ENCODE results near the gene CRY2.
"Not testable (repeated sequence)": the region's sequence is repeated elsewhere in the genome, so short reads cannot be mapped to it uniquely, and the experiment has no call there.

The CRY2 gene

DNA sequence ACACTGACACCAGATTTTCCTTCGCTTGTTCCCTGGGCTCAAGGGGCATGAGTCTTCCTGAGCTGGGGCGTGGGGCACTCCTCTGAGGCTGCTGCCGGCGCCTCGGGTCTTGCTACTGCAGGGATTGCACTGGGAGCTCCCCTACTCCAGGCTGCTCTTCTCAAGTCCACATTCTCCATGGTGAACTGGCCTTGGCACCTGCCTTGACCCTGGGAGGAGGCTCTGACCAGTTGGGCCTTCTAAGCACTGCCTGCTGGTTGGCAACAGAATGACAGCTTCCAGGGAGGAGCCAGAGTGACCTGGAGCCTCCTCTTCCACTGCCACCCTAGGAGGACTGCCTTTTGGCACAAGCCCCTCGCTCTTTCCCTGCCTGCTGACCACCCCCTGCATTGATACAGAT is 50.3 kb downstream of the CRY2 start:
- in situ Hi-C loops (cut with HindIII; ENCODE audit: low sequenced_read_pairs) = no loop called here

DNA sequence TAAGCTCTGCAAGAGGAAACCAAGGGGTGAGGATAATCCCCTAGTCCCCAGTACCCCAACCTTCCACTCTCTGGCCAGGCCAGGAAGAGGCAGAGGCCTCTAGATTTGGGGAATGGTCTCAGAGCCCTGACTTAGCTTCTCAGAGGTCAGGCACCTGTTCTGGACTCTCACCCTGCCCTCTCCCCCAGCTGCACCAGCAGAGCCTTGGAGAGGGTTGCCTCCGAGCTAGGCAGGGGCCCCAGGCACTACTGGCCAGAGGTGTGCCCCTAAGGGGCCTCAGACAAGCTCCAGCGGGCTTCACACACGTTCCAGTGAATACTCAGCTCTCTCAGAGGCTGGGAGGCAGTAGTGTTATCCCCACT is 51.8 kb downstream of the CRY2 start:
- in situ Hi-C loops (cut with HindIII; ENCODE audit: low sequenced_read_pairs) = no loop called here

DNA sequence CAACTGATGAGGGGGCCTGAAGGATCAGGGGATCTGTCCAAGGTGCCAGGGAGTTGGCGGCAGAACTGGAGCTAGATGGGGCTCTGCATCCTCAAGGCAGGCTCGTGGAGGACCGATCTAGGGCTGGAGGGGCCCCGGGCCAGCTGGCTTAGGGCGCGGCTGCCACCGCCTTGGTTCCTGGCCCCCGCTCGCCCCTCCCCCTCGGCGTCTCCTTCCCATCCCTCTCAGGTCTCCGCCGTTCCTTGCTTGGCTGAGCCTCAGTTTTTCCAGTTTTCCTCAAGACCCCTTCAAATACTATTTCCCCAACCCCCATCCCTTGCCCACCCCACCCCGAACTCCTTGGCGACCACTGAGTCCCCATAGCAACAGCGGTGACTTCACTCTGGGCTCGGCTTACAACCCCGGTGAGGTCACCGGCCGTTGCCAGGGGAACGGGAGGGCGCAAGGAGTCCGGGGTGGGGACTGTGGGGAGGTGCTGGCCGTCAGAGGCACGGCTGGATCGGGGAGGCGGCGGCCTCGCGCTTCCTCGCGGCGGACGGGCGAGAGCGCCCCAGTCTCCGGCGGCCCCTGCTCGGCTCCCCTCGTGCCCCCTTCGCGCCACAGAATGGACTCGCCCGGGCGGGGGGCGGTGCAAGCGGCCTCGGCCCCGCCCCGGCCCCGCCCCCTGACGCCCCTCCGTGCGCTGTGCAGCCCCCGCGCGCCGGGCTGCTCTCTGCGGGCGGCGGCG is 52.3 kb downstream of the CRY2 start:
- in situ Hi-C loops (cut with HindIII; ENCODE audit: low sequenced_read_pairs) = no loop called here

DNA sequence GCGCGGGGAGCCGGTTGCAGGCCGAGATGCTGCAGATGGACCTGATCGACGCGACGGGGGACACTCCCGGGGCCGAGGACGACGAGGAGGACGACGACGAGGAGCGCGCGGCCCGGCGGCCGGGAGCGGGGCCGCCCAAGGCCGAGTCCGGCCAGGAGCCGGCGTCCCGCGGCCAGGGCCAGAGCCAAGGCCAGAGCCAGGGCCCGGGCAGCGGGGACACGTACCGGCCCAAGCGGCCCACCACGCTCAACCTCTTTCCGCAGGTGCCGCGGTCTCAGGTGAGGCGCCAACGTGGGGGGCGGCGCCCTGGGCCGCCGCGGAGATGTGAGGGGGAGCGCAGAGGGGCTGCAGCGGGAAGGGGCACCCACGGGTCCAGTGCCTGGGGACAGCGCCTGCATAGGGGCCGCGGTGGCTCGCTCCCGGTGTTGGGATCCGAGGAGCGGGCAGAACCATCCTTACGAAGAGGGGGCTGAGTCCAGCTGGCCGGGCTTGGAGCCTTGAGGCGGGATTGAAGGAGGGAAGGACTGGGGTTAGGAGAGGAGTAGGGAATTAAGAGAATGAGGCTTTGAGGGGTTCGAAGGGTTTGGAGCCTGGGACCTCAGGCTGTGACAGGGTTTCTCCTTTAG is 53.0 kb downstream of the CRY2 start:
- in situ Hi-C loops (cut with HindIII; ENCODE audit: low sequenced_read_pairs) = not testable (repeated sequence)

DNA sequence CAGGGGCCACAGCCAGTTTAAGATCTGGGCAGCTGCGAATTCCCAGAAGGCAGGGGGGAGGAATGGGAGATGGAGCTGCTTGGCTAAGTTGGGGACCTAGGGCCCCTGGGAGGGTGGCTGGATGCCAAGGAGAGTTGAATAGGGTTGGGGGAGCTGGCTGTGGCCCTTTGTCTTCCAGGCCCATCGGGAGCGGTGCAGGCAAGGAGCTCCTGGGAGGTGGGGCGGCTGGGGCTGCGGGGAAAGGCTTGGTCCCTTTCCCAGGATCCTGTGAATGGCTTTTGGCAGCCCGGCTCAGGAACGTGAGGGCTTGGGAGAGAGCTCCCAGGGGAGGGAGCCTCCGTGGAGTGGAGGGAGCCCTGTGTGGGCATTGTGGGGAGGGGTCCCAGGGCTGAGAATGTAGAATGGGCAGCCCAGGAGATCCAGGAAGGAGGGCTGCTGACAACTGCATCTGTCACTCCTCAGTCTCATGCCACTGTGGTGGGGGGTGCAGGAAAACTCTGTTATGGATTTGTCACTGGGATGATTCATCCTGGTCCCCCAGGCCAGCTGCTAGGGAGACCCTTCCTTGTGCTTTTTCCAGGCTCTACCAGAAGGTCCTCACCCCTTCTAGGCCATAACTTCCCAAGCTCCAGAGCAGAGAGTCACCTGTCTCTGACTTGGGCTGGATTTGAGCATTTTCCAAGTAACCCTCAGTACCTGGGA is 53.8 kb downstream of the CRY2 start:
- in situ Hi-C loops (cut with HindIII; ENCODE audit: low sequenced_read_pairs) = no loop called here

DNA sequence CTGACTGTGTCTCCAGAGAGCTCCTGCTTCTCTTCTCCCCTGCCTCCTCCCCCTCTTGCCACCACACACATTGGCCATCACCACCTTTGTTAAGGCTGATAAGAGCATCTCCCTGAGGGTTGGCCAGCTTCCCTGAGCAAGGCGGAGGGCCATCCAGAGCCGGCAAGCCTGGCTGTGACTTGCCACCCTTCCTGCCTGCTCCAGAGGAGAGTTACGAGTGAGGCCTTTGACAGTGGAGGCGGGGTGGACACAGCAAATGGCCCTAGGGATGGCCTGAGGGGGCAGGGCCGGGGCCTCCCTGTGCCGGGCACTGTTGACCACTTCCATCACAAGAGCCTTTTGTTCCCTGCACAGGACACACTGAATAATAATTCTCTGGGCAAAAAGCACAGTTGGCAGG is 54.4 kb downstream of the CRY2 start:
- in situ Hi-C loops (cut with HindIII; ENCODE audit: low sequenced_read_pairs) = no loop called here

DNA sequence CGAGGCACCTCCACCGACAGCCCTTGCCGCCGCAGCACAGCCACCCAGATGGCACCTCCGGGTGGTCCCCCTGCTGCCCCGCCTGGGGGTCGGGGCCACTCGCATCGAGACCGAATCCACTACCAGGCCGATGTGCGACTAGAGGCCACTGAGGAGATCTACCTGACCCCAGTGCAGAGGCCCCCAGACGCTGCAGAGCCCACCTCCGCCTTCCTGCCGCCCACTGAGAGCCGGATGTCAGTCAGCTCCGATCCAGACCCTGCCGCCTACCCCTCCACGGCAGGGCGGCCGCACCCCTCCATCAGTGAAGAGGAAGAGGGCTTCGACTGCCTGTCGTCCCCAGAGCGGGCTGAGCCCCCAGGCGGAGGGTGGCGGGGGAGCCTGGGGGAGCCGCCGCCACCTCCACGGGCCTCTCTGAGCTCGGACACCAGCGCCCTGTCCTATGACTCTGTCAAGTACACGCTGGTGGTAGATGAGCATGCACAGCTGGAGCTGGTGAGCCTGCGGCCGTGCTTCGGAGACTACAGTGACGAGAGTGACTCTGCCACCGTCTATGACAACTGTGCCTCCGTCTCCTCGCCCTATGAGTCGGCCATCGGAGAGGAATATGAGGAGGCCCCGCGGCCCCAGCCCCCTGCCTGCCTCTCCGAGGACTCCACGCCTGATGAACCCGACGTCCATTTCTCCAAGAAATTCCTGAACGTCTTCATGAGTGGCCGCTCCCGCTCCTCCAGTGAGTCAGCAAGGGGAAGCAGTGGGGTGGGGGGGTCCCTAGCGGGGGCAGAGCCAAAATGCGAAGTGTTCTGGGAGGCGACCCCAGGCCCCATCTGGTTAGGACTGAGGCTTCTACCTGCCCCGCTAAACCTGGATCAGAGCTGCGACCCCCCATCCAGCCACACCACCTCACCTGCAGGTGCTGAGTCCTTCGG is 55.4 kb downstream of the CRY2 start:
- in situ Hi-C loops (cut with HindIII; ENCODE audit: low sequenced_read_pairs) = no loop called here

DNA sequence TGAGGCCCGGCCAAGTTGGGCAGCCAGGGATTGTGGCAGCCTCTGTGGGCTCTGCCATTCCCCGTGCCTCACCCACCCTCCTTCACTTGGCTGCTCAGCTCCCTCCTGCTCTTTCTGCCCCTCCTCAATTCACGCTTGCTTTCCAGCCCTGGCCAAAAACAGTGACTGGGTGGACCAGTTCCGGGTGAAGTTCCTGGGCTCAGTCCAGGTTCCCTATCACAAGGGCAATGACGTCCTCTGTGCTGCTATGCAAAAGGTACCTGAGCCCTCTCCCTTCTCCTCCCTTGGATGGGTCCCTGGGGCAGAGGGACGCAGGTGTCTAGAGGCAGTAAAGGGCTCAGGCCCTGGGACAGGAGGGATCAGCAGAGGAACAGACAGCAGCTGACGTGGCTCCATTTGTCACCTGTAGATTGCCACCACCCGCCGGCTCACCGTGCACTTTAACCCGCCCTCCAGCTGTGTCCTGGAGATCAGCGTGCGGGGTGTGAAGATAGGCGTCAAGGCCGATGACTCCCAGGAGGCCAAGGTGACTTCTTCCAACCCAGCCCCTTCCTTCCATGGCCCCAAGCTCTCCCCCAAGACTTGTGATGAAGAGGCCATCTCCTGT is 57.1 kb downstream of the CRY2 start:
- in situ Hi-C loops (cut with HindIII; ENCODE audit: low sequenced_read_pairs) = no loop called here

DNA sequence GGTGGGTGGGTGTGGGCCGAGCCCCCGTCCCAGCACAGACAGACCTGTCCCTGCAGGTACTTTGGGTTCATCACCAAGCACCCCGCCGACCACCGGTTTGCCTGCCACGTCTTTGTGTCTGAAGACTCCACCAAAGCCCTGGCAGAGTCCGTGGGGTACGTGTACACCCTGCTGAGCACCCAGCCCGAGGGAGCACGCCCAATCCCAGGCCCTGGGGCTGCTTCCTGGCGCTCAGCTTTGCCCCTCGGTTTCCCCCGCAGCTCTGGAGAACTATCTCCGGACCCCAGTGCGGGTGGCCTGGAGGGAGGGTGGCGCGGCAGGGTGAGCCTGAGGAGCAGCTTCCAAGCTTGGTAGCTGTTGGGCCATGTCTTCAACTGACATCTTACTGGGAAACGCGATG is 57.8 kb downstream of the CRY2 start:
- in situ Hi-C loops (cut with HindIII; ENCODE audit: low sequenced_read_pairs) = no loop called here

DNA sequence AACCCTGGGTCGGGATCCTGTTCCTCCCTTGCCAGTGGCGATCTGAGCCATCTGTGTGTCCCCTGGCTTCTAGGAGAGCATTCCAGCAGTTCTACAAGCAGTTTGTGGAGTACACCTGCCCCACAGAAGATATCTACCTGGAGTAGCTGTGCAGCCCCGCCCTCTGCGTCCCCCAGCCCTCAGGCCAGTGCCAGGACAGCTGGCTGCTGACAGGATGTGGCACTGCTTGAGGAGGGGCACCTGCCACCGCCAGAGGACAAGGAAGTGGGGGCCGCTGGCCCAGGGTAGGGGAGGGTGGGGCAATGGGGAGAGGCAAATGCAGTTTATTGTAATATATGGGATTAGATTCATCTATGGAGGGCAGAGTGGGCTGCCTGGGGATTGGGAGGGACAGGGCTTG is 58.3 kb downstream of the CRY2 start:
- in situ Hi-C loops (cut with HindIII; ENCODE audit: low sequenced_read_pairs) = not testable (repeated sequence)

DNA sequence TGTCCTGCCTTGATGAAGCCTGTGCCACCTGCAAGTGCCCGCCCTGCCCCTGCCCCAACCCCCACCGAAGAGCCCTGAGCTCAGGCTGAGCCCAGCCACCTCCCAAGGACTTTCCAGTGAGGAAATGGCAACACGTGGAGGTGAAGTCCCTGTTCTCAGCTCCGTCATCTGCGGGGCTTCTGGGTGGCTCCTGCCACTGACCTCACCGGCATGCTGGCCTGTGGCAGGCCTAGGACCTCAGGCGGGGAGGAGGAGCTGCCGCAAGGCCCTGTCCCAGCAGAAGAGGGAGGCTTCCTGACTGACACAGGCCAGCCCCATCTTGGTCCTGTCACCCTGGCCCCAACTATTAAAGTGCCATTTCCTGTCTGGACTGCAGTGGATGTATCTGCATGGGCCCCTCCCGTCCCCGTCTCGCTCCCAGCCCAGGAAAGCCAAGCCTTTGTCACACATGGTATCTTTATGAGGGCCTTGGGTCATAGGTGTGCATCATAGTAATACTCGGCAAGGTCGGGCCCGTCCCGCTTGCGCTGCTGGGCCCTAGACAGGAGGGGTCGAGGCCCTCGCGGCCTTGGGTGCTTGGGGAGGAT is 58.9 kb downstream of the CRY2 start:
- in situ Hi-C loops (cut with HindIII; ENCODE audit: low sequenced_read_pairs) = no loop called here

DNA sequence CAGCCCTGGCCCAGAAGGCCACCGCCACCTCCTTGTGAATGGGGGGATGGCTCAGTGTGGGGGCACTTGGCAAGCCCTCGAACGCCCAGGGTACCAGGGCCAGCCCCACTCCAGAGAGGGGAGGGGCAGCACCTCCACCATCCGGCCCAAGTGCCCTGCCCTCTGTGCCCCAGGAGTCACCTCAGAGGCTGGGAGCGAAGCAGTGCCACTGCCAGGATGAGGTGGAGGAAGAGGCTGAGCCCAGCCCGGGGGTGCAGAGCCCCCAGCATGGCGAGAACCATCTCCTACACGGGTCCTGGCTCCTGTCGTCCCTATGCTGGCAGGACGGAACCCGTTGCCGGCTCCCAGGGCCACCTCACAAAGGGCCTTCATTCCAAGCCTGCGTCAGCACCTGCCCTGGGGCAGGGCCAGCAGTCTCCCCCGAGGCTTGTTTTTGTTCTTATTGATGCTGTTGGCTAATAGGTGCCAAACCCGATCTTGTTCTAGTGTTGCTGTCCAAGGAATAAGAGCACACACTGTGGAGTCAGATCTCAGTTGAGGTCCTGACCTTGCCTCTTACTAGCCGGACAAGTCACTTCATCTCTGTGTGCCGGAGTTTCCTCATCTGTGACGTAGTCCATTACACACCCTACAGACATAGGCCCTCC is 59.8 kb downstream of the CRY2 start, which contains the start of gene FREY1:
TSS of gene FREY1 (minus strand) at position 307 of the 647 bp plus-strand sequence. CDS start at position 281, 26 bp downstream.
- in situ Hi-C loops (cut with HindIII; ENCODE audit: low sequenced_read_pairs) = no loop called here

DNA sequence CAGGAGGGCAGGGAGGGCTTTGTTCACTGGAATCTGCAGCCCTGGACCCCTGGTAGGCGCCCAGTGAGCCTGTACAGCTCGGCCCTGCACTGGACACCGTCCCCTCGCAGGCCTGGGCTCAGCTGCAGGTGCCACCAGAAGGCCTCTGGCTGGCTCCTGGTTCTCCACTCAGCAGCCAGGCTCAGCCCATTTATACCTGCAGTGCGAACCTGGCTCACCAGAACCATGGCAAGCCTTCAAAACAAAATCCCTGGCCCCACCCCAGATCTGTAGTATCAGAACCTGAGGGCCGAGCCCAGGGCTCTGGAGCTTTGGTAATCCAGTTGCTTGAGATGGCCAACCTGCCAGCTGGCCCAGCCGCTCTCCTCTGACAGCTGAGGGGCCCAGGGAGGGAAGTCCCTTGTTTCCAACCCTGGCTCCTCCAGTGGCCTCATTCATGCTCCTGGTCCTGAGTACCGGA is 60.7 kb downstream of the CRY2 start:
- in situ Hi-C loops (cut with HindIII; ENCODE audit: low sequenced_read_pairs) = no loop called here

DNA sequence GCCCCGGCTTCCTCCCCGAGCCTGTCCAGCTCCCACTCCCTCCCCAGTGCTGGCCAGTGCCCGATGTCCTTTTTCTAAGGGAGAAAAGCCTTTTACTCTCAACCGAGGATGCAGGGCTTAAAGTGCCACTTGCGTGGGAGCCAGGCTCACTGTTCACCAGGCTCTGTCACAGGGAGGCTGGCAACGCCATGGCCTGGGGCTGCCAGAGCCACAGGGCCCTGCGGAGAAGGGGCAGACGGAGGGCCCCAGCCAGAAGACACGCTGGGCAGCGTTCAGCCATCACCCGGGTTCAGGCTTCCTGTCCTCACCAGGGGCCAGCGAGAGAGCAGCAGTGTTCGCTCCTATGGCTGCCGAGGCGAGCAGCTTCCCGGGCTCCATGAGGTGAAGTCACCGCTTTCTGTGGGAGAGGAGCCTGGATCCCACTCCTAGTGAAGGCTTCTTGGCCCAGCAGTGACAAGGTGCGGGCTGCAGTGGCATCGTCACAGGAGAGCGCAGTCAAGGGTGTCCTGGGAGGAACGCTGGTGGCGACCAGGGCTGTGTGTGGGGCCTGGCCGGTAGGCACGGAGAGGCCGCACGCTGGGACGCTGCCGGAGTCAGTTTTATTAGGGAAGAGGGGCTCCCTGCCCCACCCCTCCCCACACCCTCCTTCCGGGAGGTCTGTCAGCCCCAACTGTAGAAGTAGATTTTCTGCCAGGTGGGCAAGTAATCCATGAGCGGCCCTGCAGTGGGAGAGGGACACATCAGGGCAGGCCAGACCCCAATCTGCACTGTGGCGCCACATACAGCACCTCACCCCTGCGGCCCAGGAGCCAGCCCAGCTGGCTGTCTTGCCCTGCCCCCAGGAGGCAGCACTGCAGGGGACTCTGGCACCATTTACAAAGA is 62.6 kb downstream of the CRY2 start:
- in situ Hi-C loops (cut with HindIII; ENCODE audit: low sequenced_read_pairs) = no loop called here

DNA sequence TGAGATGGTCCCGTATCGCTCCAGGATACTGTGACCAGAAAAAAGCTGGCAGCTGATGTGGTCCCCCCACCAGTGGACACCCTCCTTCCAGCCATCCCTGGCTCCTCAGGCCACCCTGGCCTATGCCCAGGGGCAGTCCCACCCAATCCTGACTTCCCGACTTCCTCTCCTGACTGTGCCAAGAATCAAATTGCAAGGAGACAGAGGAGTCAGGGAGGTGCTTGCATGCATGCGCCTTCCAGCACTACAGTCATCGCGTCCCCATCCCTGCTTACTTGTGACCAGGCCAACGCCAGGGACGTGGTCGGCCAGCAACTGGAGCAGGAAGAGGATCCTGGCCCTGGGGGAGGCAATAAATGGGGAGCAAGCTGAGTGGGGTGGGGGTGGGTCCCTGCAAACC is 63.3 kb downstream of the CRY2 start:
- in situ Hi-C loops (cut with HindIII; ENCODE audit: low sequenced_read_pairs) = no loop called here

DNA sequence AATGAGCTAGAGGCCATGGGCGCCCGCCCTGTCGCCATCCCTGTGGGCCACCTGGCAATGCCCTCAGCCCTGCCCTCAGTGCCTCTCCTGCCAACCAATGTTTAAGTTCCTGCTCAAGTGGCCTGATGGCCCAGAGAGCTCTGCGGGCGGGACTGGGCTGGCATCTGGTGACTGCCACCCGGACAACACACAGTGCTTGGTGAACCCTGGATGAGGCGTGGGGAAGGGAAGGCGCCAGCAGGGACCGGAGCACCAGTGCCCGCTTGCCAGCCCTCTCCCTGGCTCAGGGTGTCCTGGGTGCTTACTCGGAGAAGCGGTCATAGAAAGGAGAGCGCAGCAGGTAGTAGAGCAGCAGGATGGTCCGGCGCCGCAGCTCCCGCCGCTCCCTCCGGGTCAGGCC is 66.2 kb downstream of the CRY2 start:
- in situ Hi-C loops (cut with HindIII; ENCODE audit: low sequenced_read_pairs) = no loop called here

DNA sequence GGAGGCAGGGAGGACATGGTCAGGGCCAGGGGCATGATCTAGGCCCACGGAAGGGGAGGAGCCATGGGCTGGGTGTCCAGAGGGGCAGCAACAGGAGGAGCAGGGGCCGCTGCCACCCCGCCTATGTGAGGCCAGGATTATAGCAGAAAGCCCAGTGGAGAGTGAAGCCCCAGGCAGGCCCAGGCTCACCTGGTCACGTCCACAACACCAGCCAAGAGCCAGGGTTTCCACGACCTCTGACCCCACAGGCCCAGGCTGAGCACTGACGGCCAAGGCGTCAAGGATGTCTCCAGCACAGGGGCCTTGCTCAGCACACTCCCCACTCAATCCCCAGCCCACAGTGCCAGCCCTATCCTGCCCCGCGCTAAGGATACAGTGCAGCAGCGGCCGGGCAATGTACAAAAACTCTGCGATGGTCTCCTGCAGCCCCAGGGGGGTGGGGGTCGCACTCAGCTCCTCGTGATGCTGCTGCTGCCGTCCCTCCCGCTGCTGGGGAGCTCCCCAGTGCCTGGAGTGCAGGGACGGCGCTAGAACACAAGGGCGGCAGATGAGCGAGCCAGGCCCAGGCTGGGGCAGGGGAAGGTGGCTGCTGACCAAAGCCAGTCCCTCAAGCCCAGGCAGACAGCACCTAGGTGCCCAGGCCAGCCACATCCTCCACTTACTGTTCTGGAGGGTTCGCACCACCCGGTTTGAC is 66.8 kb downstream of the CRY2 start:
- in situ Hi-C loops (cut with HindIII; ENCODE audit: low sequenced_read_pairs) = no loop called here

DNA sequence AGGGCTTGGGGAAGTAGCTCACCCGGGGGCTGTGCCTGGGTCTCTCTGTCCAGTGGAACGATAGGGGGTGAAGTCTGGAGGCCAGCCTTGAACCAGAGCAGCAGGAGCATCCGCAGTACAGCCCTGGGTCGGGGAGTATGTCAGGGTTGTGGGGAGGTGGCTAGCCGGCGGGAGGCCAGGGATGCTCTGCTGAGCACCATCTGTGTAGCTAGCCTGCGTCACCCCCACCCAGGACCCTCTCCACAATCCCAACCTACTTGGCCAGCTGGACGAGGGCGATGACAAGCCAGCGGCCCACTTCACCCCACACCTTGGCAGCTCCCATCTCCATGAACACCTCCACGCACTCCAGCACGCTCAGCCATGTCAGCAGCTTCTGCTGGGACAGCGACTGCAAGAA is 68.2 kb downstream of the CRY2 start:
- in situ Hi-C loops (cut with HindIII; ENCODE audit: low sequenced_read_pairs) = no loop called here
